ENCODE results near the gene ZFHX3.

The ZFHX3 gene

DNA sequence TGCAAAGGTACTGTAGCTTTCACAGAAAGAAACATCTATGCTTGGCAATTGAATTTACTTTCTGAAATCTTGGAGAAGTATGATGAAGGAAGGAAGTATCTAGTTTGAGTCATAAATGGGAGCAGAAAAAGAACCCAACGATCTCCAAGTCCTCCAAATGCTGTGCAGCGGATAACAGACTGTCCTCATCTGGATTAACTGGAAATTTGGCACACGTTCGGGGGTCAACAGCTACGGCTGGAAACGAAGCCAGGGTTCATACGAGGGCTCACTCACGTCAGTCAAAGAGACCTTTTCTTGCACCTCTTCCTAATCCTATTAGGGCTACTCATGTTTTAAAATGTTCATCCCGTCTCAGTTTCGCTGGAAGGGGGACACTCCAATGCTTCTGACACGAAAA, 152.0 kb downstream of the ZFHX3 start:
- H3K27me3 ChIP-seq (ENCODE audit: control insufficient read depth in 1 of 2, insufficient read depth in 2 of 2, low read length in 2 of 2), result no peaks in the 10 kb centered on the region
- no peak overlapping the region for H3K27ac ChIP-seq (ENCODE audit: low read depth, low read length)
- no peaks in the 10 kb centered on the region for H3K36me3 ChIP-seq (ENCODE audit: control insufficient read depth in 1 of 2, insufficient read depth in 2 of 2, low read length in 2 of 2)
- no peak overlapping the region for H3K4me3 ChIP-seq (ENCODE audit: low read depth in 1 of 2, low read length in 2 of 2)
- no peaks in the 10 kb centered on the region for H3K9me3 ChIP-seq (ENCODE audit: control insufficient read depth in 1 of 2, low read length in 2 of 2)
- no peaks in the 10 kb centered on the region for H3K4me1 ChIP-seq (ENCODE audit: control insufficient read depth in 1 of 2, insufficient read depth in 2 of 2, low read length in 2 of 2)
- H3K9ac ChIP-seq (ENCODE audit: low read depth in 1 of 2, low read length in 2 of 2), result no peak overlapping the region

DNA sequence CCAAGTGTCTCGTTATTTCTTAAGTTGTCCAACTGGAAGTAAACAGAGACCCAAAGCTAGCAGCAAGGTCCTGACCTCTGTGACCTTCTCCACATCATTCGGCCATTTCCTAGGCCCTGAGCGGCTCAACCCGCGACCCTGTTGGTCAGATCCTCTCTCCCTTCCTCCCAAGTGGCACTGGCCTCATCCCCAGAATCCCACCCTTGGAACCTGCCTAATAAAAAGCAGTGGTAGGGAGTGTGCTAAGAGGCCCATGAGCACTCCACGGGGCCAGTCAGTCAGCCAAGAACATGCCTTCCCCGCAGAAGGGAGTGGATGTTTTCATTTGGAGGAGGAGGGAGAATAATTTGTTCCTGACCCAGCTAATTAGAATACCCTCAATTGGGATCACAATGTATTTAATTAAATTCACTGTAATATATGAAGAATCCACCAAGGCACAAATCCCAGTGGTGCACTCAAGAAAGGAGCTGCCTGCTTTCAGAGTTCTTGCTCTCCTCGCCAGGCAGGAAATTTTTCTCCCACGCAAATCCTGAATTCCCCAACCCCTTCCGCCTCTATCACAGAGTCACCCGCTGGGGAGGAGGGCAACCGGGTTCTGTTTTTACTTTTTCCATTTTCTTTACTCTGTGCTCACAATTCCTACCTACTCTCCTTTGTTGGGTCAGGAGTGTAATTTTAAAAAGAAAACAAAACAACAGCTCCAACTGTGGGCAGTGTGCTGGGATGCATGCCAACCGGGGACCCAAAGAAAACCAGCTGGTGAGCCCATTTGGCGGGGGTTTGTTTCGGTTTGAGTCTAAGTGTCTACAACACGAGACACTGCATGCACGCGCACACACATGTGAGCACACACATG, 153.4 kb downstream of the ZFHX3 start:
- H3K4me3 ChIP-seq (ENCODE audit: low read depth in 1 of 2, low read length in 2 of 2), result no peak overlapping the region
- peaks cover 0 to 7% of the 10 kb centered on the region in 2 donors for H3K36me3 ChIP-seq (ENCODE audit: control insufficient read depth in 1 of 2, insufficient read depth in 2 of 2, low read length in 2 of 2)
- no peaks in the 10 kb centered on the region for H3K27me3 ChIP-seq (ENCODE audit: control insufficient read depth in 1 of 2, insufficient read depth in 2 of 2, low read length in 2 of 2)
- H3K4me1 ChIP-seq (ENCODE audit: control insufficient read depth in 1 of 2, insufficient read depth in 2 of 2, low read length in 2 of 2), result no peaks in the 10 kb centered on the region
- no peak overlapping the region for H3K27ac ChIP-seq (ENCODE audit: low read depth, low read length)
- H3K9me3 ChIP-seq (ENCODE audit: control insufficient read depth in 1 of 2, low read length in 2 of 2), result no peaks in the 10 kb centered on the region
- H3K9ac ChIP-seq (ENCODE audit: low read depth in 1 of 2, low read length in 2 of 2), result no peak overlapping the region

DNA sequence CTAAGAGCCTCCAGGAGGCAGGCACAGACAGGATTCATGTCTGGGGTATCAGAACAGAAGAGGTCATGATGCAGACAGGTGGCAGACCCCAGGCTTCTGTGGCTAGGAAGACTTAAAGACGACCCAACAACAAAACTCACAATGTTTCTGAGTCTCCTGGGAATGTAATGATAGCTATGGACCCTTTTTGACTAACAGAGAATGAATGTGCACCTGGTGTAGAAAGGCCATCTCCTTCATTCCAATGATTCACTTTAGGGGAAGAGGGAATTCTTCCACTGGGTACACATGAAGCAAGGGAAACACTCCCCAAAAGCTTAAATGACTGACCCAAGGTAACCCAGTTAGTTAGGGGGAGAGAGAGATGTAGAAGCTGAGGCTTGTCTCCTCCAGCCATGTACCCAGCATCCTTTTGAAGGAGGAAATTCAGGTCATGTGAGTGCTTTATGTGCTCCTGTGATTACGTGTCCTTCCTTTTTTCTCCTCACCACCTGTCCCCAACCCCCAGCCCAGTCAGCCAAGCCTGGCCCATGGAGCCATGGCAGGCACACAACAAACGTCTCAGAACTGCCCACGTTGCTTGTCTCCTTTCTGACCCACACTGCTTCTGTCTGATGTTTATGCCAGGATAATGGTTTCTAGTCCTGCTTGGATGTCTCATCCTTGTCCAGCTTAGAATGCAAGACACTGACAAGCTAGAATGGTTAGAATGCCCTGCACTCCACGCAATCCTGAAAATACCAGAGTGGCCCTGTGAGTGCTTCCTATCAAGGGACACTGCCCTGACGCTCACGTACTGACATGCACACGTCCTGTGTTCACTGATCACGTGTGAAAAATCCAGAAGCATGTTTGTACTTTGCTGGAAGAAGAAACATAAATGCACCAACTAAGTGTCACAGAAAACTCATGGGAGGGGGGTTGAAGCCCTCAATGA, 156.4 kb downstream of the ZFHX3 start:
- Histone ChIP-seq H3K9ac (ENCODE audit: low read depth in 1 of 2, low read length in 2 of 2) (no peak overlapping the region), H3K4me1 (ENCODE audit: control insufficient read depth in 1 of 2, insufficient read depth in 2 of 2, low read length in 2 of 2) (no peaks in the 10 kb centered on the region), H3K9me3 (ENCODE audit: control insufficient read depth in 1 of 2, low read length in 2 of 2) (no peaks in the 10 kb centered on the region), H3K27me3 (ENCODE audit: control insufficient read depth in 1 of 2, insufficient read depth in 2 of 2, low read length in 2 of 2) (no peaks in the 10 kb centered on the region), H3K36me3 (ENCODE audit: control insufficient read depth in 1 of 2, insufficient read depth in 2 of 2, low read length in 2 of 2) (peaks cover 5 to 23% of the 10 kb centered on the region in 2 donors), H3K4me3 (ENCODE audit: low read depth in 1 of 2, low read length in 2 of 2) (no peak overlapping the region), H3K27ac (ENCODE audit: low read depth, low read length) (no peak overlapping the region)

DNA sequence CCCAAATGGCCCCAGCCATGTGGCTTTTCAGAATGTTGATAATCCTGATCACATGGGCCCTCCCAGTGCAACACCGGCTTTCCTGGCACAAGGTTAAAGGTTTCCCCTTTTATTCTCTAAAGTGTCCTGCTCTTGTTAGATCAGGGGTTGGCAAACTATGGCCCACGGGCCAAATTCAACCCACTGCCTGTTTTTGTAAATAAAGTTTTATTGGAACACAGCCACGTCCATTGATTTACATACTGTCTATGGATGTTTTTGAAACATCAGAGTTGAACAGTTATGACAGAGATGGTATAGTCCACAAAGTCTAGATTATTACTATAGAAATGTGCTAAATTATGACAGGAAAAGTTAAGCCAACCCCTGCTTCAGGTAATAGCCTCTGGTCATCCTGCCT, 157.3 kb downstream of the ZFHX3 start:
- Histone ChIP-seq H3K27me3 (ENCODE audit: control insufficient read depth in 1 of 2, insufficient read depth in 2 of 2, low read length in 2 of 2) (no peaks in the 10 kb centered on the region), H3K4me3 (ENCODE audit: low read depth in 1 of 2, low read length in 2 of 2) (no peak overlapping the region), H3K4me1 (ENCODE audit: control insufficient read depth in 1 of 2, insufficient read depth in 2 of 2, low read length in 2 of 2) (no peaks in the 10 kb centered on the region), H3K9ac (ENCODE audit: low read depth in 1 of 2, low read length in 2 of 2) (no peak overlapping the region), H3K36me3 (ENCODE audit: control insufficient read depth in 1 of 2, insufficient read depth in 2 of 2, low read length in 2 of 2) (peaks cover 8 to 32% of the 10 kb centered on the region in 2 donors), H3K27ac (ENCODE audit: low read depth, low read length) (no peak overlapping the region), H3K9me3 (ENCODE audit: control insufficient read depth in 1 of 2, low read length in 2 of 2) (no peaks in the 10 kb centered on the region)

DNA sequence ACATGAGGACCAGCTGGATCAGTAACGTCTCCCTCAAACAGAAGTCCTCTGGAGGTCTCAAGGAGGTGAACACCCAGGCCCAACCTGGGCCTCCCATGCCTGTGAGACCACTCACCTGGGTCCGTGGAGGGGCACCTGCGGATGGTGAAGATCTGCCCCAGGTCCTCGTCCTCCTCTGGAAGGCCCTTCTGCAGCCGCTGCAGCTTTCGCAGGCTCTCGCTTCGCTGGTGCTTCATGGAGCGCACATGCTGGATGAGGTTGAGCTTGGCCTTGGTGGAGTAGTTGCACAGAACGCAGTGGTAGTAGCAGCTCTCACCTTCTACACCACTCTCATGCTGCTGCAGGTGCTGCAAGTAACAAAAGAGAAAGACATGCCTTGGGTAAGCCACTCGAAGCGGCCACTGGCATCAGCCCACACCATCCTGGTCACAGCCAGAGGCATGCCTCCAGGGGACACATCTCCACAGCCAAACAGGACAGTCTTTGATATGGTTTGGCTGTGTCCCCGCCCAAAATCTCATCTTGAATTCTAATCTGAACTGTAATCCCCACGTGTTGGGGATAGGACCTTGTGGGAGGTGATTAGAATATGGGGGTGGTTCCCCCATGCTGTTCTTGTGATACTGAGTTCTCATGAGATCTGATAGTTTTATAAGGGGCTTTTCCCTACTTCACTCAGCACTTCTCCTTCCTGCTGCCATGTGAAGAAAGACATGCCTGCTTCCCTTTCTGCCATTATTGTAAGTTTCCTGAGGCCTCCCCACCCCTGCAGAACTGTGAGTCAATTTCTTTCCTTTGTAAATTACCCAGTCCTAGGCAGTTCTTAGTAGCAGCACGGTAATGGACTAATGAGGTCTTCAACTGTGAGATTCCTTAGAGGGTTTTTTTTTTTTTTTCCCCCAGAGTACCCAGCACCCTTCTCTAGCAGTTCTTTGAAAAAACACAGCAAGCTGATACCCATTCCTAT, 158.0 kb downstream of the ZFHX3 start:
- H3K4me1 ChIP-seq (ENCODE audit: control insufficient read depth in 1 of 2, insufficient read depth in 2 of 2, low read length in 2 of 2), result no peaks in the 10 kb centered on the region
- no peak overlapping the region for H3K27ac ChIP-seq (ENCODE audit: low read depth, low read length)
- H3K4me3 ChIP-seq (ENCODE audit: low read depth in 1 of 2, low read length in 2 of 2), result no peak overlapping the region
- no peaks in the 10 kb centered on the region for H3K27me3 ChIP-seq (ENCODE audit: control insufficient read depth in 1 of 2, insufficient read depth in 2 of 2, low read length in 2 of 2)
- H3K36me3 ChIP-seq (ENCODE audit: control insufficient read depth in 1 of 2, insufficient read depth in 2 of 2, low read length in 2 of 2), result peaks cover 8 to 33% of the 10 kb centered on the region in 2 donors
- H3K9me3 ChIP-seq (ENCODE audit: control insufficient read depth in 1 of 2, low read length in 2 of 2), result no peaks in the 10 kb centered on the region
- H3K9ac ChIP-seq (ENCODE audit: low read depth in 1 of 2, low read length in 2 of 2), result no peak overlapping the region

DNA sequence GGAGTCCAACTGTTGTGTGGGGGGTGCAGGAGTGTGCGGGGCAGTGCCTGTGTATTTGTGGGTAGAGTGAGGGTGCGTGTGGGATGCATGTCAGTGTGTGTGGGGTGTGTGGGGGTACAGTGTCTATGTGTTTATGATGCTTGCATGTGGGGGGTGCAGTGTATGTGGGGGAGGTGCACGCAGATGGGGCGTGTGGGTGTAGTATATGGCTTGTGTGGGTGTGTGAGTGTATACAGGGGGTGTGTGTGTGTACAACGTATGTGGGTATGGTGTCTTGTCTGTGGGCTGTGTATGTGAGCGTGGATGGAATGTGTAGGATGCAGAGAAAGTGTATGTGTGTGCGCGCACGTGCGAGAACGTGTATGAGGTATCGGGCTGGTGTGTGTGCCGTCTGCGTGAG, 160.4 kb downstream of the ZFHX3 start:
- H3K27me3 ChIP-seq (ENCODE audit: control insufficient read depth in 1 of 2, insufficient read depth in 2 of 2, low read length in 2 of 2), result no peaks in the 10 kb centered on the region
- H3K27ac ChIP-seq (ENCODE audit: low read depth, low read length), result no peak overlapping the region
- no peaks in the 10 kb centered on the region for H3K4me1 ChIP-seq (ENCODE audit: control insufficient read depth in 1 of 2, insufficient read depth in 2 of 2, low read length in 2 of 2)
- H3K4me3 ChIP-seq (ENCODE audit: low read depth in 1 of 2, low read length in 2 of 2), result no peak overlapping the region
- H3K9me3 ChIP-seq (ENCODE audit: control insufficient read depth in 1 of 2, low read length in 2 of 2), result no peaks in the 10 kb centered on the region
- H3K36me3 ChIP-seq (ENCODE audit: control insufficient read depth in 1 of 2, insufficient read depth in 2 of 2, low read length in 2 of 2), result peaks cover 8 to 33% of the 10 kb centered on the region in 2 donors
- no peak overlapping the region for H3K9ac ChIP-seq (ENCODE audit: low read depth in 1 of 2, low read length in 2 of 2)

DNA sequence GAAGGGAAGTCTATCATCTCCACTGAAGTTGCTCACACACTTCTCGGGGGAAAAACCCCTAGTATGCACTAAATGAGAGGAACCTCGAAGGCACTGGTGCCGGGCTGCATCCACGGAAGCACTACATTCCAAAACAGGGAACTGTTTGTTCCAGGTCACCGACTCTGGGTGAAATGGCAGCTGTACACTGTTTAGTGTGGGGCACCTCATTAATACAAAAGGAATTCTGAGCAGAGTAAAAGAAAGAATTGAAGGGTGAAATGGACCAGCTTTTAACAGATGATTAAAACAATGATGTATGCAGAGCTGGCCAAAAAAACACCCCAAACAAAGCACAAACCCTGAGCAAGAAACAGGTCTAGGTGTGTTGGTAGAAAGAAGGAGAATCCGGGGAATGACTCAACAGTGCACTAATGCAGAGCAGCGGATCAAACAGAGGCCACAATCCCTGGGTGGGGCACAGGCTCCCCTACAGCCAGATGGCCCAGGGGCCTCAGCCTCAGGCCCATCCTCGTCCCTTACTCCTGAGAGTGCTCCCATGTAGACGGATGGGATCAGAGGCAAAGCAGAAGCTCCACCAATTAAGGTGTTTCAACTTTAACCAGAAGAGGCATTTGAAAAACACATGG, 161.5 kb downstream of the ZFHX3 start:
- no peak overlapping the region for H3K9ac ChIP-seq (ENCODE audit: low read depth in 1 of 2, low read length in 2 of 2)
- H3K27ac ChIP-seq (ENCODE audit: low read depth, low read length), result no peak overlapping the region
- H3K36me3 ChIP-seq (ENCODE audit: control insufficient read depth in 1 of 2, insufficient read depth in 2 of 2, low read length in 2 of 2), result peaks cover 8 to 33% of the 10 kb centered on the region in 2 donors
- no peak overlapping the region for H3K4me3 ChIP-seq (ENCODE audit: low read depth in 1 of 2, low read length in 2 of 2)
- no peaks in the 10 kb centered on the region for H3K4me1 ChIP-seq (ENCODE audit: control insufficient read depth in 1 of 2, insufficient read depth in 2 of 2, low read length in 2 of 2)
- no peaks in the 10 kb centered on the region for H3K27me3 ChIP-seq (ENCODE audit: control insufficient read depth in 1 of 2, insufficient read depth in 2 of 2, low read length in 2 of 2)
- no peaks in the 10 kb centered on the region for H3K9me3 ChIP-seq (ENCODE audit: control insufficient read depth in 1 of 2, low read length in 2 of 2)

DNA sequence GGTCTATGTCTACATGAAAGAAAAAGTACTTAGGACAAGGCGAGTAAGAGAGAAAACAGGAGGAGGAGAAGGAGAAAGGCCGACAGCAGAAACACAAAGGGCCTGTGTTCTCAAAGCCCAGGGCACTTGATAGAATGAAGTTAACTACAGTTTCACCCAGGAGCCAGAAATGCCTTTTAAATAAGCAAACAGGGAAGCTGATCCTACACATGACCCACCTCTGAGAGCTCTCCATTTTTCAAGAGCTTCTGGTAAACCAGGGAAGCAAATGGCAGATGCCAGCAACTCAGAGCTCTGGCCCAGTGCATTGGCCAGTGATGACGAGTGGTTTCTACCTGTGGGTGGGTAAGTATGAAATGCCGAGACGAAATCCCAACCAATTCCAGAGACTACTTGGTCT, 163.4 kb downstream of the ZFHX3 start:
- Histone ChIP-seq H3K27me3 (ENCODE audit: control insufficient read depth in 1 of 2, insufficient read depth in 2 of 2, low read length in 2 of 2) (no peaks in the 10 kb centered on the region), H3K9me3 (ENCODE audit: control insufficient read depth in 1 of 2, low read length in 2 of 2) (no peaks in the 10 kb centered on the region), H3K4me3 (ENCODE audit: low read depth in 1 of 2, low read length in 2 of 2) (no peak overlapping the region), H3K36me3 (ENCODE audit: control insufficient read depth in 1 of 2, insufficient read depth in 2 of 2, low read length in 2 of 2) (peaks cover 8 to 26% of the 10 kb centered on the region in 2 donors), H3K9ac (ENCODE audit: low read depth in 1 of 2, low read length in 2 of 2) (no peak overlapping the region), H3K4me1 (ENCODE audit: control insufficient read depth in 1 of 2, insufficient read depth in 2 of 2, low read length in 2 of 2) (no peaks in the 10 kb centered on the region), H3K27ac (ENCODE audit: low read depth, low read length) (no peak overlapping the region)

DNA sequence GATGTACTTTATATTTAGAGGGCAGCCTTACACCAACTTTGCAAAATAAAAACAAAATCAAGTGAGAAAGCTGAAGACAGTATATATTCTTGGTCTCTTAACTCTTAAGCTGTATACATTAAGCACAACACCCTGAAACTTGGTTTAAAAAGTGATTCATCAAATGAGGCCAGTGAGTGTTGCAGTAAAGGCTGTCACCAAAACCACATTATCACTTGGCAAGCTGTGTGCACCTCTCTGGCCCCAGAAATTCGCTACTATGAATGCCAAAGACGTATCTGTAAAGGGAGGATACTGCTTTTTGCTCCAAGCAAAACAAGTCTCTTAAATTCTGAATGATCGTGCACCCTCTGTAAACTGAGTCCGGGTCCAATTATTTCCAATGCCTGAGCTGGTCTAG, 163.9 kb downstream of the ZFHX3 start:
- Histone ChIP-seq H3K4me3 (ENCODE audit: low read depth in 1 of 2, low read length in 2 of 2) (no peak overlapping the region), H3K27me3 (ENCODE audit: control insufficient read depth in 1 of 2, insufficient read depth in 2 of 2, low read length in 2 of 2) (no peaks in the 10 kb centered on the region), H3K9me3 (ENCODE audit: control insufficient read depth in 1 of 2, low read length in 2 of 2) (no peaks in the 10 kb centered on the region), H3K36me3 (ENCODE audit: control insufficient read depth in 1 of 2, insufficient read depth in 2 of 2, low read length in 2 of 2) (peaks cover 8 to 24% of the 10 kb centered on the region in 2 donors), H3K27ac (ENCODE audit: low read depth, low read length) (no peak overlapping the region), H3K4me1 (ENCODE audit: control insufficient read depth in 1 of 2, insufficient read depth in 2 of 2, low read length in 2 of 2) (no peaks in the 10 kb centered on the region), H3K9ac (ENCODE audit: low read depth in 1 of 2, low read length in 2 of 2) (no peak overlapping the region)

Measured in duodenal mucosa (tissue), 2 donors.